ENCODE data around the gene SGMS2.

DNA sequence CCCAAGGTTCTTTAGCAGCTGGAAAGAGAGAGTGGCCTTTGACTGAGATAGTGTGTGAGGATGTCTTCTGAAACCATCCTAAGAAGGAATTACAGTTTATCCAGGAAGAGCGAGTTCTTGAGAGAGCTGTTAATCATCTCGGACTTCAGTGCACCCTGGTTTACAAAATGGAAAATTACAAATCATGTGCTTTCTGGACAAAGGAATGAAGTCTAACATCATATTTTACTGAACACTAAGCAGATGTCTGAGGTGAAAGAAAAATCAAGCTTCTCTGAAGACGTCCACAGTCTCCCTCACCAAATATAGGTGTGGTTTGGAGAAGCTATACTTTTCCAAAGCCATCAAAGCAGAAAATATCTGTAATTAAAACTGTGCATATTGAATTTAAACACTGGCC lies 75.8 kb downstream of the SGMS2 start:
- TF ChIP-seq, protein P1, sequence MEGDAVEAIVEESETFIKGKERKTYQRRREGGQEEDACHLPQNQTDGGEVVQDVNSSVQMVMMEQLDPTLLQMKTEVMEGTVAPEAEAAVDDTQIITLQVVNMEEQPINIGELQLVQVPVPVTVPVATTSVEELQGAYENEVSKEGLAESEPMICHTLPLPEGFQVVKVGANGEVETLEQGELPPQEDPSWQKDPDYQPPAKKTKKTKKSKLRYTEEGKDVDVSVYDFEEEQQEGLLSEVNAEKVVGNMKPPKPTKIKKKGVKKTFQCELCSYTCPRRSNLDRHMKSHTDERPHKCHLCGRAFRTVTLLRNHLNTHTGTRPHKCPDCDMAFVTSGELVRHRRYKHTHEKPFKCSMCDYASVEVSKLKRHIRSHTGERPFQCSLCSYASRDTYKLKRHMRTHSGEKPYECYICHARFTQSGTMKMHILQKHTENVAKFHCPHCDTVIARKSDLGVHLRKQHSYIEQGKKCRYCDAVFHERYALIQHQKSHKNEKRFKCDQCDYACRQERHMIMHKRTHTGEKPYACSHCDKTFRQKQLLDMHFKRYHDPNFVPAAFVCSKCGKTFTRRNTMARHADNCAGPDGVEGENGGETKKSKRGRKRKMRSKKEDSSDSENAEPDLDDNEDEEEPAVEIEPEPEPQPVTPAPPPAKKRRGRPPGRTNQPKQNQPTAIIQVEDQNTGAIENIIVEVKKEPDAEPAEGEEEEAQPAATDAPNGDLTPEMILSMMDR (IDR thresholded peaks at IDR 0.05) = no peak
- TF ChIP-seq POLR2A (IDR thresholded peaks at IDR 0.05) = no peak
